HepG2 (cell line): Measurements from ENCODE around the gene DNASE1L2. TPM values are rescaled to one million over a fixed set of nuclear protein-coding genes. Genes with fewer than 3 reads are reported as not detected.

Source experiments
- ATF1 ChIP-seq: IDR thresholded peaks from 2 replicates; pipeline ENCODE4 v1.6.1; 2016; ENCODE audit warnings: mild to moderate bottlenecking, control low read depth
- BATF2 ChIP-seq: sonication (generic); formaldehyde crosslinking; IDR thresholded peaks from 2 replicates; pipeline ENCODE4 v1.8.0; 2022; ENCODE audit warnings: mild to moderate bottlenecking, missing genetic modification reagents, moderate library complexity
- CREM ChIP-seq, 2 experiments: sonication (generic) in 1 of 2; formaldehyde crosslinking in 1 of 2; IDR thresholded peaks; 2 replicates each; pipeline versions ENCODE4 v1.4.0 to v1.6.1; 2016 to 2020; ENCODE audit warnings: antibody characterized with exemption in 1 of 2, mild to moderate bottlenecking in 1 of 2, missing genetic modification reagents in 1 of 2
- CSRNP2 ChIP-seq: sonication (generic); formaldehyde crosslinking; conservative IDR thresholded peaks from 2 replicates; pipeline ENCODE4 v1.8.0; 2022; ENCODE audit warnings: low read depth, missing genetic modification reagents
- ELF3 ChIP-seq: IDR thresholded peaks from 2 replicates; pipeline ENCODE4 v1.6.1; 2016; ENCODE audit warnings: missing genetic modification reagents, missing compliant biosample characterization
- GTF2F1 ChIP-seq: fragments of 150-350 bp; IDR thresholded peaks from 2 replicates; pipeline ENCODE4 v1.6.1; 2014; ENCODE audit warnings: low read length
- MTA1 ChIP-seq: sonication (generic); formaldehyde crosslinking; IDR thresholded peaks from 2 replicates; pipeline ENCODE4 v1.4.0; 2020; ENCODE audit warnings: missing genetic modification reagents, mild to moderate bottlenecking, borderline replicate concordance
- NR3C1 ChIP-seq: sonication (generic); formaldehyde crosslinking; IDR thresholded peaks from 2 replicates; pipeline ENCODE4 v1.4.0; 2020; ENCODE audit warnings: missing genetic modification reagents
- PAF1 ChIP-seq: IDR thresholded peaks from 2 replicates; pipeline ENCODE4 v1.6.1; 2016; ENCODE audit warnings: missing genetic modification reagents, missing compliant biosample characterization
- PAX8 ChIP-seq: sonication (generic); formaldehyde crosslinking; IDR thresholded peaks from 2 replicates; pipeline ENCODE4 v1.8.0; 2022; ENCODE audit warnings: mild to moderate bottlenecking, missing genetic modification reagents, borderline replicate concordance
- RAD51 ChIP-seq: fragments of 450-650 bp; IDR thresholded peaks from 2 replicates; pipeline ENCODE4 v1.6.1; 2016; ENCODE audit warnings: borderline replicate concordance
- SMYD3 ChIP-seq: sonication (generic); formaldehyde crosslinking; IDR thresholded peaks from 2 replicates; pipeline ENCODE4 v1.8.1; 2023; ENCODE audit warnings: mild to moderate bottlenecking, missing genetic modification reagents
- SNAPC4 ChIP-seq: sonication (generic); formaldehyde crosslinking; IDR thresholded peaks from 2 replicates; pipeline ENCODE4 v1.4.0; 2020; ENCODE audit warnings: mild to moderate bottlenecking, missing genetic modification reagents
- SRSF4 ChIP-seq: fragments of 200-400 bp; formaldehyde crosslinking; IDR thresholded peaks from one replicate; pipeline ENCODE4 v1.6.1; 2018; ENCODE audit warnings: mild to moderate bottlenecking, low read depth, low read length, moderate library complexity; ENCODE audit not compliant: poor library complexity, severe bottlenecking
- ZBTB14 ChIP-seq: sonication (generic); formaldehyde crosslinking; IDR thresholded peaks from 2 replicates; pipeline ENCODE4 v1.4.0; 2020; ENCODE audit warnings: missing genetic modification reagents
- ZNF597 ChIP-seq: sonication (generic); formaldehyde crosslinking; IDR thresholded peaks from 2 replicates; pipeline ENCODE4 v1.5.0; 2020; ENCODE audit warnings: missing genetic modification reagents
- ZNF607 ChIP-seq: sonication (generic); formaldehyde crosslinking; IDR thresholded peaks from 2 replicates; pipeline ENCODE4 v1.5.1; 2020; ENCODE audit warnings: missing genetic modification reagents, mild to moderate bottlenecking, borderline replicate concordance
- ZNF7 ChIP-seq: IDR thresholded peaks from 2 replicates; pipeline ENCODE4 v1.6.1; 2016; ENCODE audit warnings: missing biosample characterization, missing genetic modification reagents
- ZNF780A ChIP-seq: sonication (generic); formaldehyde crosslinking; IDR thresholded peaks from 2 replicates; pipeline ENCODE4 v1.8.0; 2022; ENCODE audit warnings: mild to moderate bottlenecking, missing genetic modification reagents, moderate library complexity
- ZZZ3 ChIP-seq: sonication (generic); formaldehyde crosslinking; IDR thresholded peaks from 2 replicates; pipeline ENCODE4 v1.4.0; 2020; ENCODE audit warnings: missing genetic modification reagents, mild to moderate bottlenecking, borderline replicate concordance
- polyA plus RNA-seq, 8 experiments: library from polyadenylated mRNA; depleted of rRNA in 3 of 8; stranded (reverse) in 7 of 8; unstranded in 1 of 8; fragments of >200 nt; fragmentation: Illumina TruSeq in 4 of 8; extraction: Trizol in 4 of 8; gene quantifications; 2 replicates each; pipeline versions ENCODE4 v1.2.1 to v1.2.3, GENCODE V29; 2011 to 2016; ENCODE audit warnings: low read depth in 4 of 8, missing spikeins in 1 of 8, mixed read lengths in 1 of 8; ENCODE audit not compliant: insufficient read depth in 1 of 8
- total RNA-seq, 5 experiments: library from RNA; depleted of rRNA; stranded (reverse); fragments of >200 nt; fragmentation: Illumina TruSeq; extraction: Trizol; gene quantifications; 2 replicates each; pipeline ENCODE4 v1.2.3, GENCODE V29; 2016; ENCODE audit warnings: low read depth in 1 of 5

Gene DNASE1L2
- total and polyA plus RNA-seq, 2 of the 13 experiments (the other 11 are each of a cell fraction or from before 2014, with no cell fraction given), result 0.44 to 0.50 TPM

GRCh38 chr16:2251296-2252111, 15.3 kb downstream of the DNASE1L2 start, which contains the start of gene ECI1 (continued):
- TF ChIP-seq CREM (IDR thresholded peaks at IDR 0.05) (no peak; the same call in 1 of the 2 replicates), CREM (CRISPR knock-in tag; IDR thresholded peaks at IDR 0.05) (no peak), SMYD3 (CRISPR knock-in tag) (peak; percentile 30; the same call in 1 of the 2 replicates), RAD51 (no peak), SRSF4 (no peak), MTA1 (peak; percentile 84), ZNF597 (no peak), ZBTB14 (CRISPR knock-in tag) (peak; percentile 35; the same call in 1 of the 2 replicates), PAX8 (CRISPR knock-in tag) (no peak), ELF3 (peak; percentile 88), CSRNP2 (CRISPR knock-in tag) (0 out of 2 replicates have a peak, but pooled peaks have one; percentile 26), BATF2 (CRISPR knock-in tag) (no peak), GTF2F1 (no peak), NR3C1 (no peak), ZNF607 (CRISPR knock-in tag) (peak; percentile 90), SNAPC4 (no peak), ZZZ3 (CRISPR knock-in tag) (peak; percentile 54; the same call in 1 of the 2 replicates), PAF1 (no peak; the same call in 1 of the 2 replicates), ATF1 (CRISPR knock-in tag) (no peak), ZNF780A (CRISPR knock-in tag) (no peak), ZNF7 (CRISPR knock-in tag) (no peak)
